Measurements from ENCODE around the gene C12orf75.

The C12orf75 gene

GRCh38 chr12:105288311-105288996 lies 42.0 kb upstream of the C12orf75 start:
- no peak overlapping the region for H3K27ac ChIP-seq
- no peak for TF ChIP-seq CTCF (IDR thresholded peaks at IDR 0.05)
- DNase-seq: no peak
- no peak overlapping the region for H3K4me3 ChIP-seq
- no peaks in the 10 kb centered on the region for H3K9me3 ChIP-seq
- intact Hi-C loops (cut with DNase I; ENCODE audit: low total_unique reads): no loop called here
- H3K4me1 ChIP-seq: peaks cover 0 to 5% (median 0%) of the 10 kb centered on the region in 4 donors
- no peaks in the 10 kb centered on the region for H3K27me3 ChIP-seq
- no peaks in the 10 kb centered on the region for H3K36me3 ChIP-seq

- no peak overlapping the region for H3K4me3 ChIP-seq
- DNase-seq: no peak
- intact Hi-C loops (cut with DNase I; ENCODE audit: low total_unique reads): no loop called here
- H3K27me3 ChIP-seq: no peaks in the 10 kb centered on the region
- H3K36me3 ChIP-seq: no peaks in the 10 kb centered on the region
- TF ChIP-seq CTCF (IDR thresholded peaks at IDR 0.05): no peak
- peaks cover 0 to 5% (median 0%) of the 10 kb centered on the region in 4 donors for H3K4me1 ChIP-seq
- H3K9me3 ChIP-seq: no peaks in the 10 kb centered on the region
- H3K27ac ChIP-seq: no peak overlapping the region
Observed at GRCh38 chr12:105289114-105289904, 41.2 kb upstream of the C12orf75 start.

GRCh38 chr12:105291531-105291930 lies 39.0 kb upstream of the C12orf75 start:
- no peaks in the 10 kb centered on the region for H3K36me3 ChIP-seq
- H3K27me3 ChIP-seq: no peaks in the 10 kb centered on the region
- no peak overlapping the region for H3K4me3 ChIP-seq
- no peak overlapping the region for H3K27ac ChIP-seq
- intact Hi-C loops (cut with DNase I; ENCODE audit: low total_unique reads): no loop called here
- H3K9me3 ChIP-seq: no peaks in the 10 kb centered on the region
- TF ChIP-seq CTCF (IDR thresholded peaks at IDR 0.05): no peak
- peaks cover 0 to 5% (median under 1%) of the 10 kb centered on the region in 4 donors for H3K4me1 ChIP-seq
- DNase-seq: no peak

GRCh38 chr12:105292705-105293104 lies 37.8 kb upstream of the C12orf75 start:
- no peaks in the 10 kb centered on the region for H3K27me3 ChIP-seq
- no peak overlapping the region for H3K4me3 ChIP-seq
- H3K9me3 ChIP-seq: no peaks in the 10 kb centered on the region
- H3K36me3 ChIP-seq: no peaks in the 10 kb centered on the region
- intact Hi-C loops (cut with DNase I; ENCODE audit: low total_unique reads): no loop called here
- no peak for TF ChIP-seq CTCF (IDR thresholded peaks at IDR 0.05)
- H3K27ac ChIP-seq: no peak overlapping the region
- peaks cover 0 to 5% (median 2%) of the 10 kb centered on the region in 4 donors for H3K4me1 ChIP-seq
- DNase-seq: no peak

GRCh38 chr12:105293187-105293586 lies 37.3 kb upstream of the C12orf75 start:
- no peak for TF ChIP-seq CTCF (IDR thresholded peaks at IDR 0.05)
- no peak for DNase-seq

More at GRCh38 chr12:105293187-105293586, 37.3 kb upstream of the C12orf75 start:
- intact Hi-C loops (cut with DNase I; ENCODE audit: low total_unique reads): no loop called here
- Histone ChIP-seq H3K9me3 (no peaks in the 10 kb centered on the region), H3K4me3 (no peak overlapping the region), H3K36me3 (no peaks in the 10 kb centered on the region), H3K27ac (no peak overlapping the region), H3K27me3 (no peaks in the 10 kb centered on the region), H3K4me1 (peaks cover 0 to 5% (median 2%) of the 10 kb centered on the region in 4 donors)

All from tibial artery (tissue), 4 donors.